ENCODE data around the gene EIF3I.
"Not testable (repeated sequence)": the region's sequence is repeated elsewhere in the genome, so short reads cannot be mapped to it uniquely, and the experiment has no call there.

- TF ChIP-seq CTCF, POLR2A (IDR thresholded peaks at IDR 0.05): not testable (repeated sequence)
Observed at GRCh38 chr1:32263236-32263593, 41.0 kb downstream of the EIF3I start.
